ENCODE results near the gene OSM.

DNA sequence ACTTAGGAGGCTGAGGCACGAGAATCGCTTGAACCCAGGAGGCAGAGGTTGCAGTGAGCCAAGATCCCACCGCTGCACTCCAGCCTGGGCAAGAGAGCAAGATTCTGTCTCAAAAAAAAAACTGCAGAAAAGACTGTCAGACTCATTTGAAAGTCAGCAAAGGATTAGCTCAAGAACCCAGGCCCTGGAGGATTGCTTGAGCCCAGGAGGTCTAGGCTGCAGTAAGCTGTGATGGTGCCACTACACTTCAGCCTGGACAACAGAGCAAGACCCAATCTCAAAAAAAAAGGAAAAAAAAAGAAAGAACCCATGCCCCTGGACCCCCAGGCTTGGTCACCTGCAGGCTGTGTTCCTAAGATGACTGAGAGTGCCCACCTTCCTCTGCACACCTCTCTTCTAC is 36.3 kb downstream of the OSM start:
- TF ChIP-seq, protein P1, sequence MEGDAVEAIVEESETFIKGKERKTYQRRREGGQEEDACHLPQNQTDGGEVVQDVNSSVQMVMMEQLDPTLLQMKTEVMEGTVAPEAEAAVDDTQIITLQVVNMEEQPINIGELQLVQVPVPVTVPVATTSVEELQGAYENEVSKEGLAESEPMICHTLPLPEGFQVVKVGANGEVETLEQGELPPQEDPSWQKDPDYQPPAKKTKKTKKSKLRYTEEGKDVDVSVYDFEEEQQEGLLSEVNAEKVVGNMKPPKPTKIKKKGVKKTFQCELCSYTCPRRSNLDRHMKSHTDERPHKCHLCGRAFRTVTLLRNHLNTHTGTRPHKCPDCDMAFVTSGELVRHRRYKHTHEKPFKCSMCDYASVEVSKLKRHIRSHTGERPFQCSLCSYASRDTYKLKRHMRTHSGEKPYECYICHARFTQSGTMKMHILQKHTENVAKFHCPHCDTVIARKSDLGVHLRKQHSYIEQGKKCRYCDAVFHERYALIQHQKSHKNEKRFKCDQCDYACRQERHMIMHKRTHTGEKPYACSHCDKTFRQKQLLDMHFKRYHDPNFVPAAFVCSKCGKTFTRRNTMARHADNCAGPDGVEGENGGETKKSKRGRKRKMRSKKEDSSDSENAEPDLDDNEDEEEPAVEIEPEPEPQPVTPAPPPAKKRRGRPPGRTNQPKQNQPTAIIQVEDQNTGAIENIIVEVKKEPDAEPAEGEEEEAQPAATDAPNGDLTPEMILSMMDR (IDR thresholded peaks at IDR 0.05), result no peak
- no peak for TF ChIP-seq POLR2A (IDR thresholded peaks at IDR 0.05)

All from thyroid gland (tissue), 4 donors.